K562 (cell line): ENCODE results near the gene TLE6. TPM values are rescaled to one million over a fixed set of nuclear protein-coding genes. Genes with fewer than 3 reads are reported as not detected.

Source experiments
- ATF3 ChIP-seq, 2 experiments: fragments of 450-650 bp in 1 of 2; sonication (generic) in 1 of 2; formaldehyde crosslinking in 1 of 2; IDR thresholded peaks in 1 of 2; conservative IDR thresholded peaks in 1 of 2; 2 replicates each; pipeline versions ENCODE4 v1.6.1 to v1.8.1; 2016 to 2023; ENCODE audit warnings: mild to moderate bottlenecking in 2 of 2, moderate library complexity in 2 of 2, inconsistent platforms in 1 of 2, missing genetic modification reagents in 1 of 2
- CBX1 ChIP-seq: sonication (generic); IDR thresholded peaks from 2 replicates; pipeline ENCODE4 v1.6.1; 2016; ENCODE audit warnings: antibody characterized with exemption, low read depth, mild to moderate bottlenecking
- CREM ChIP-seq: IDR thresholded peaks from 2 replicates; pipeline ENCODE4 v1.6.1; 2014; ENCODE audit warnings: antibody characterized with exemption, low read depth
- GTF3C2 ChIP-seq: IDR thresholded peaks from 3 replicates; pipeline ENCODE4 v1.6.1; 2011; ENCODE audit warnings: borderline replicate concordance, mild to moderate bottlenecking, moderate library complexity; ENCODE audit not compliant: insufficient read length; ENCODE audit errors: extremely low read depth
- MEF2D ChIP-seq: conservative IDR thresholded peaks from 2 replicates; pipeline ENCODE4 v1.6.1; 2016; ENCODE audit warnings: low read depth, missing genetic modification characterization, missing compliant biosample characterization
- POLR3G ChIP-seq: IDR thresholded peaks from 2 replicates; pipeline ENCODE4 v1.6.1; 2011; ENCODE audit not compliant: insufficient read length, insufficient replicate concordance; ENCODE audit errors: extremely low read depth
- VEZF1 ChIP-seq: fragments of 200-800 bp; sonication (Bioruptor generic); IDR thresholded peaks from 2 replicates; pipeline ENCODE4 v1.6.1; 2017; ENCODE audit warnings: missing genetic modification characterization, missing compliant biosample characterization
- ZBTB33 ChIP-seq: sonication (generic); formaldehyde crosslinking; IDR thresholded peaks from 2 replicates; pipeline ENCODE4 v1.8.1; 2023; ENCODE audit warnings: mild to moderate bottlenecking, missing genetic modification reagents
- ZFX ChIP-seq: sonication (generic); formaldehyde crosslinking; IDR thresholded peaks from 2 replicates; pipeline ENCODE4 v1.8.0; 2022; ENCODE audit warnings: mild to moderate bottlenecking, missing genetic modification reagents, moderate library complexity
- ZNF592 ChIP-seq: fragments of 450-650 bp; IDR thresholded peaks from 2 replicates; pipeline ENCODE4 v1.6.1; 2017; ENCODE audit warnings: antibody characterized with exemption, mild to moderate bottlenecking
- polyA plus RNA-seq, 8 experiments: library from polyadenylated mRNA; depleted of rRNA in 4 of 8; stranded (reverse) in 5 of 8; unstranded in 3 of 8; fragments of >200 nt; fragmentation: Nextera tagmentation in 2 of 8; fragmentation: Illumina TruSeq in 1 of 8; extraction: Ambion mirVana in 2 of 8; extraction: Trizol in 1 of 8; gene quantifications; 2 replicates each; pipeline versions ENCODE4 v1.2.1 to v1.2.3, GENCODE V29; 2011 to 2014; ENCODE audit warnings: inconsistent platforms in 1 of 8, missing spikeins in 1 of 8
- total RNA-seq, 7 experiments: library from RNA; depleted of rRNA in 6 of 7; stranded (reverse); fragments of >200 nt in 6 of 7; fragmentation: Illumina TruSeq in 2 of 7; extraction: Trizol in 2 of 7; gene quantifications; 2 replicates each; pipeline versions ENCODE4 v1.2.1 to v1.2.3, GENCODE V29; 2011 to 2021; ENCODE audit warnings: low replicate concordance in 1 of 7

Gene TLE6
- total and polyA plus RNA-seq, 9 of the 15 experiments (the other 6 are each of a cell fraction or from before 2014, with no cell fraction given), result 1.1 to 6.1 (median 2.5) TPM

- TF ChIP-seq ZNF592 (peak; percentile 32; the same call in 1 of the 2 replicates), ZBTB33 (CRISPR knock-in tag) (peak; percentile 22; the same call in 1 of the 2 replicates), GTF3C2 (peak; percentile 29), CBX1 (no peak), ZFX (CRISPR knock-in tag) (peak; percentile 59), POLR3G (no peak), MEF2D (tag) (peak; percentile 79; the same call in 1 of the 2 replicates), CREM (peak; percentile 46), VEZF1 (CRISPR knock-in tag) (0 out of 2 replicates have a peak, but pooled peaks have one; percentile 9), ATF3 (IDR thresholded peaks at IDR 0.05) (peak; percentile 55; the same call in 1 of the 2 replicates), ATF3 (CRISPR knock-in tag; conservative IDR thresholded peaks at IDR 0.05) (no peak)
Observed at GRCh38 chr19:3039641-3040077, 62.3 kb downstream of the TLE6 start (continued).
